Type B pancreatic cell (in vitro differentiated cells): ENCODE data around the gene RANBP3. TPM values are rescaled to one million over a fixed set of nuclear protein-coding genes. Genes with fewer than 3 reads are reported as not detected.

Source experiments
- DNase-seq: peaks from one replicate; pipeline ENCODE4 v3.0.0; 2021; ENCODE audit warnings: mixed read lengths; ENCODE audit not compliant: unreplicated experiment; ENCODE audit errors: extremely low spot score
- H3K27ac Mint-ChIP-seq: 2 replicates; pipeline ENCODE4 v1.8.0; 2021; ENCODE audit warnings: mild to moderate bottlenecking, mixed read lengths
- H3K27me3 Mint-ChIP-seq: 2 replicates; pipeline ENCODE4 v1.8.0; 2021; ENCODE audit warnings: mixed read lengths
- H3K36me3 Mint-ChIP-seq: 2 replicates; pipeline ENCODE4 v1.8.0; 2021; ENCODE audit warnings: mixed read lengths
- H3K4me1 Mint-ChIP-seq: one replicate; pipeline ENCODE4 v1.8.0; 2021; ENCODE audit warnings: mixed read lengths; ENCODE audit not compliant: unreplicated experiment
- H3K4me3 Mint-ChIP-seq: 2 replicates; pipeline ENCODE4 v1.8.0; 2021; ENCODE audit warnings: mild to moderate bottlenecking, mixed read lengths
- H3K9me3 Mint-ChIP-seq: 2 replicates; pipeline ENCODE4 v1.8.0; 2021; ENCODE audit warnings: mixed read lengths
- CTCF ChIP-seq: fragments of 200-600 bp; sonication (generic); conservative IDR thresholded peaks from 2 replicates; pipeline ENCODE4 v1.5.0; 2021; ENCODE audit warnings: antibody characterized with exemption, mild to moderate bottlenecking
- total RNA-seq: library from RNA; stranded (reverse); gene quantifications from 2 replicates; pipeline ENCODE4 v1.2.1, GENCODE V29; 2021; ENCODE audit warnings: low replicate concordance

RANBP3 gene
- total RNA-seq, 1 donor from 2014 or later: 92.4 TPM

DNA sequence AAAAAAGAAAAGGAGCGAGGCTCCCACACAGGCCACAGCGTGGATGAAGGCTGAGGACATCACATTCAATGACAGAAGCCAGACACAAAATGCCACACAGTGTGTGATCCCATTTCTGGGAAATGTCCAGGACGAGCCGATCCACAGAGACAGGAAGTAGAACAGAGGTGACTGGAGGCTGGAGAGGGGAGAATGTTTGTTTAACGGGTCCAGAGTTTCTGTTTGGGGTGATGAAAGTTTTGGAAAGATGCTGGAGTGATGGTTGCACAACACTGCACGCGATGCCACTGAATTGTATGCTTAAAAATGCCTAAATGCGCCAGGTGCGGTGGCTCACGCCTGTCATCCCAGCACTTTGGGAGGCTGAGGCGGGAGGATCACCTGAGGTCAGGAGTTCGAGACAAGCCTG is 107.0 kb downstream of the RANBP3 start:
- Mint-ChIP-seq H3K27me3 (no peaks in the 10 kb centered on the region), H3K27ac (no peak overlapping the region), H3K9me3 (no peaks in the 10 kb centered on the region), H3K4me1 (peaks cover 7% of the 10 kb centered on the region), H3K4me3 (no peak overlapping the region), H3K36me3 (no peaks in the 10 kb centered on the region)
- no peak for TF ChIP-seq CTCF
- no peak for DNase-seq

DNA sequence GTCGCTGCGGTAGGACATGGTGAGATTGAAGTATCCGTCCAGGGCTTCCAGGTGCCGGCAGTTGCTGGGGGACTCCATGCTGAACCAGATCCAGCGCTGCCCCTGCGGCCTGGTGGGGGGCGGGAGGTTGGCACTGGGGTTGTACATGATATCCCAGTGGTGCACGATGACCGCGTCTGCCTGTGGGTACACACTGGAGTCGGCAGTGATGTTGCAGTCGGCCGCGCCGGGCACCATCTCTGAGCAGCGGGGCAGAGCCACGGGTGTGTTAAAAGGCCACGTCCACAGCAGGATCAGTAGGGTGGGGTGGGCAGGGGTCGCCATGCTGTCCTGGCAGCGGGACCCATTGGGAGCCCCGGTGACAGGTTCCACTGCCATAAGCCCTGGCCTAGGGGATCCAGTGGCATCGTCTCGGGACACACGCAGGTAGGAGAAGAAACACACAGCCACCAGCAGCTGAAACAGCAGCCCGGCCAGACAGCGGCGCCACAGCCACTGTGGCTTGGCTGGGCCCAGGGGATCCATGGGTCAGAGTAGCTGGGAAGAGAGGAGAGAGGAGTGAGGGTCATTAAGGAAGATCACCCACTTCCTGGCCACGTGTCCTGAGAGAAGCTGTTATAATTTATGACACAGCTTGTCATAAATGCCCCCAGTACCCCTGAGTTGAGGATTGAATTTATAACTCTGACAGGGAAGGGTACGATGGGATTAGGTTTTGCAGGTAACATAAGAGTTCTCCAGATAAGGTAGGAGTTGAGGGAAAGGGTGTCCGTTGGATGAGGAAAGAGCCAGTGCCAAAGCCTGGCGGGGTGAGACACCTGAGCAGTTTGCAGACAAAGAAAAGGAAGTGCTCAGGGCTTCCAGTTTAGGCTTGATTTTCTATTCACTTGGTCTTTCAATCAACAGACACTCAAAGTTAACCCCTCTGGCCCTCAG is 110.5 kb downstream of the RANBP3 start:
- H3K36me3 Mint-ChIP-seq: no peaks in the 10 kb centered on the region
- no peak for TF ChIP-seq CTCF
- no peaks in the 10 kb centered on the region for H3K9me3 Mint-ChIP-seq
- no peak for DNase-seq
- no peak overlapping the region for H3K27ac Mint-ChIP-seq
- no peak overlapping the region for H3K4me3 Mint-ChIP-seq
- peaks cover 7% of the 10 kb centered on the region for H3K4me1 Mint-ChIP-seq
- H3K27me3 Mint-ChIP-seq: no peaks in the 10 kb centered on the region

Other genes with a start within 250 kb of the RANBP3 start
- 3.3 and 5.2 TPM in 2 replicates for gene PRR22, start 193.4 kb downstream of the RANBP3 start, total RNA-seq
- gene DUS3L, start 187.0 kb downstream of the RANBP3 start, total RNA-seq: 38.6 and 45.0 TPM in 2 replicates
- 2.8 and 5.4 TPM in 2 replicates for gene NRTN, start 173.1 kb downstream of the RANBP3 start, total RNA-seq
- gene FUT6, start 138.4 kb downstream of the RANBP3 start, total RNA-seq: 0.87 and 1.4 TPM in 2 replicates
- gene FUT3, start 126.7 kb downstream of the RANBP3 start, total RNA-seq: 6.6 and 16.3 TPM in 2 replicates
- gene FUT5, start 107.6 kb downstream of the RANBP3 start, total RNA-seq: 0.17 TPM in 1 of 2 replicates, not detected in the other
- 253 and 265 TPM in 2 replicates for gene NDUFA11, start 74.3 kb downstream of the RANBP3 start, total RNA-seq
- 7.1 and 7.4 TPM in 2 replicates for gene VMAC, start 73.3 kb downstream of the RANBP3 start, total RNA-seq
- gene CAPS, start 63.9 kb downstream of the RANBP3 start, total RNA-seq: 13.9 and 14.1 TPM in 2 replicates
- 7.0 and 18.0 TPM in 2 replicates for gene RFX2, start 132.4 kb upstream of the RANBP3 start, total RNA-seq
- gene ACSBG2, start 157.5 kb upstream of the RANBP3 start, total RNA-seq: not detected in 2 replicates